CD14-positive monocyte (primary cell): ENCODE data around the gene MRPL34. TPM values are rescaled to one million over a fixed set of nuclear protein-coding genes. Genes with fewer than 3 reads are reported as not detected.

Experiments used
- DNase-seq, 3 donors: peaks; one replicate each; pipeline ENCODE4 v3.0.0-alpha.2; 2011 to 2022
- H2AFZ ChIP-seq: 2 replicates; pipeline ENCODE4 v1.6.0; 2012; ENCODE audit warnings: mild to moderate bottlenecking, low read depth, low read length, inconsistent platforms; ENCODE audit not compliant: insufficient read depth, poor library complexity, severe bottlenecking
- H3K27ac ChIP-seq, 2 donors: 1 replicate in 1 of 2; 2 replicates in 1 of 2; pipeline ENCODE4 v1.5.1; 2012 to 2013; ENCODE audit warnings: low read length in 2 of 2, control low read depth in 1 of 2, inconsistent platforms in 1 of 2, low read depth in 1 of 2, mild to moderate bottlenecking in 1 of 2
- H3K27me3 ChIP-seq, 2 donors: one replicate each; pipeline versions ENCODE4 v1.6.0 to v1.6.1; 2011 to 2013; ENCODE audit warnings: low read length in 2 of 2; ENCODE audit not compliant: control insufficient read depth in 2 of 2, insufficient read depth in 2 of 2
- H3K36me3 ChIP-seq, 2 donors: replicated peaks in 1 of 2; 1 replicate in 1 of 2; 2 replicates in 1 of 2; pipeline versions ENCODE4 v1.5.1 to v1.6.1; 2012 to 2013; ENCODE audit warnings: low read length in 2 of 2, control low read depth in 1 of 2, inconsistent platforms in 1 of 2, mild to moderate bottlenecking in 1 of 2; ENCODE audit not compliant: insufficient read depth in 2 of 2, control insufficient read depth in 1 of 2
- H3K4me1 ChIP-seq, 2 donors: 1 replicate in 1 of 2; 2 replicates in 1 of 2; pipeline versions ENCODE4 v1.5.1 to v1.6.1; 2012 to 2013; ENCODE audit warnings: low read length in 2 of 2, control low read depth in 1 of 2, inconsistent platforms in 1 of 2, mild to moderate bottlenecking in 1 of 2, moderate library complexity in 1 of 2; ENCODE audit not compliant: insufficient read depth in 2 of 2, control insufficient read depth in 1 of 2
- H3K4me2 ChIP-seq: replicated peaks from 2 replicates; pipeline ENCODE3; 2012; ENCODE audit warnings: low read length, moderate library complexity, mild to moderate bottlenecking; ENCODE audit not compliant: poor library complexity, severe bottlenecking; ENCODE audit errors: extremely low read depth
- H3K4me3 ChIP-seq, 3 experiments: fragments of 200-600 bp in 1 of 3; sonication (generic) in 1 of 3; replicated peaks in 1 of 3; 1 replicate in 2 of 3; 2 replicates in 1 of 3; pipeline ENCODE4 v1.5.1; 2011 to 2013; ENCODE audit warnings: low read length in 3 of 3, mild to moderate bottlenecking in 3 of 3, control low read depth in 2 of 3, low read depth in 2 of 3, inconsistent platforms in 1 of 3, moderate library complexity in 1 of 3
- H3K79me2 ChIP-seq: 2 replicates; pipeline ENCODE4 v1.6.0; 2012; ENCODE audit warnings: mild to moderate bottlenecking, control low read depth, inconsistent platforms, low read length, moderate library complexity; ENCODE audit not compliant: insufficient read depth
- H3K9ac ChIP-seq: 2 replicates; pipeline ENCODE4 v1.6.0; 2017; ENCODE audit warnings: low read length, mild to moderate bottlenecking; ENCODE audit not compliant: insufficient read depth, poor library complexity, severe bottlenecking
- H3K9me3 ChIP-seq, 2 donors: replicated peaks in 1 of 2; 1 replicate in 1 of 2; 2 replicates in 1 of 2; pipeline versions ENCODE4 v1.5.1 to v1.6.1; 2012 to 2013; ENCODE audit warnings: low read length in 2 of 2, control low read depth in 1 of 2; ENCODE audit not compliant: control insufficient read depth in 1 of 2, insufficient read depth in 1 of 2
- H4K20me1 ChIP-seq: 2 replicates; pipeline ENCODE4 v1.6.0; 2012; ENCODE audit warnings: mild to moderate bottlenecking, low read length, control low read depth, moderate library complexity; ENCODE audit not compliant: insufficient read depth
- H3K27ac Mint-ChIP-seq, 7 donors: one replicate each; pipeline ENCODE4 v1.8.0; 2020; ENCODE audit warnings: mild to moderate bottlenecking in 7 of 7, mixed read lengths in 7 of 7, moderate library complexity in 6 of 7, inconsistent platforms in 2 of 7
- H3K27me3 Mint-ChIP-seq, 3 donors: one replicate each; pipeline ENCODE4 v1.8.0; 2021 to 2022; ENCODE audit warnings: low read depth in 3 of 3, mild to moderate bottlenecking in 3 of 3, mixed read lengths in 3 of 3, moderate library complexity in 3 of 3, inconsistent platforms in 1 of 3
- H3K36me3 Mint-ChIP-seq, 2 donors: one replicate each; pipeline ENCODE4 v1.8.0; 2020; ENCODE audit warnings: mixed read lengths in 2 of 2, inconsistent platforms in 1 of 2, mild to moderate bottlenecking in 1 of 2
- H3K4me1 Mint-ChIP-seq: one replicate; pipeline ENCODE4 v1.8.0; 2020; ENCODE audit warnings: mild to moderate bottlenecking, mixed read lengths
- H3K4me3 Mint-ChIP-seq, 2 donors: one replicate each; pipeline ENCODE4 v1.8.0; 2020; ENCODE audit warnings: mild to moderate bottlenecking in 2 of 2, mixed read lengths in 2 of 2, moderate library complexity in 1 of 2
- H3K9me3 Mint-ChIP-seq, 7 donors: one replicate each; pipeline ENCODE4 v1.8.0; 2020 to 2022; ENCODE audit warnings: mixed read lengths in 7 of 7, mild to moderate bottlenecking in 6 of 7, moderate library complexity in 6 of 7, inconsistent platforms in 2 of 7
- WGBS: methylation state at CpG from one replicate; pipeline ENCODE4 v1.1.5; 2013; ENCODE audit warnings: missing lambda C conversion rate; ENCODE audit not compliant: insufficient coverage; 5-methylcytosine and 5-hydroxymethylcytosine counted together
- intact Hi-C, 2 donors: fragments of 100-400 bp; cut with micrococcal nuclease; formaldehyde crosslinking; loops; one replicate each; pipeline versions ENCODE4 v1.15.0 to v1.15.1; 2023
- polyA plus RNA-seq, 3 donors: library from polyadenylated mRNA; depleted of rRNA in 1 of 3; unstranded in 2 of 3; stranded (reverse) in 1 of 3; fragments of 300-500 nt in 2 of 3; fragments of >200 nt in 1 of 3; fragmentation: Illumina TruSeq in 2 of 3; gene quantifications; 1 replicate in 2 of 3; 2 replicates in 1 of 3; pipeline ENCODE4 v1.2.3, GENCODE V29; 2012 to 2021
- TF ChIP-seq, protein P1 (sequence below): fragments of 200-600 bp; IDR thresholded peaks from one replicate; pipeline ENCODE4 v1.8.0; 2022; ENCODE audit warnings: antibody characterized with exemption, mild to moderate bottlenecking

MRPL34 gene
- polyA plus RNA-seq, 3 donors, result 13.2 to 208 (median 155) TPM

DNA sequence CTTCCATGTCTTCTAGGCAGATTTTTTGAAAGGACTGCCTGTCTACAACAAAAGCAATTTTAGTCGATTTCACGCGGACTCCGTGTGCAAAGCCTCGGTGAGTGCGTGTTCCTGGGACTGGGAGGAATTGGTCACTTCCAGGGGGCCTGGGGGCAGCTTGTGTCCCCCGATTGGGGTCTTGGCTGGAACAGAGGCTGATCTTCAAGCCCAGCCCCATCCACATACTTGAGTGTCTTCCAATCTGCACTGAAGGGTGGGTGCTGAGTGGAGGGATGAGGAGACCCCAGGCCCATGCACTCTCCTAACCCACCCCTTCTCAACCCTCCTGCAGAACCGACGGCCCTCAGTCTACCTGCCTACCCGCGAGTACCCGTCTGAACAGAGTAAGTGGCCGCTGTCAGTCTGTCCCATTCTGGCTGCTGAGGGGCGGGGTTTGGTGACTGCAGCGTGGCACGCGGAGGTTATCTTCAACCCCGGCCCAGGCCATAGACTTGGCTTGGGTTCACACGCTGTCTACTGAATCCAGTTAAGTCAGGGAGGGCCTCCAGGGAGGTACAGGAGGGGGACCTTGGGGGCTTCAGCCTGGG lies 8.4 kb downstream of the MRPL34 start:
- peaks cover 46% of the 10 kb centered on the region for H3K79me2 ChIP-seq

DNA sequence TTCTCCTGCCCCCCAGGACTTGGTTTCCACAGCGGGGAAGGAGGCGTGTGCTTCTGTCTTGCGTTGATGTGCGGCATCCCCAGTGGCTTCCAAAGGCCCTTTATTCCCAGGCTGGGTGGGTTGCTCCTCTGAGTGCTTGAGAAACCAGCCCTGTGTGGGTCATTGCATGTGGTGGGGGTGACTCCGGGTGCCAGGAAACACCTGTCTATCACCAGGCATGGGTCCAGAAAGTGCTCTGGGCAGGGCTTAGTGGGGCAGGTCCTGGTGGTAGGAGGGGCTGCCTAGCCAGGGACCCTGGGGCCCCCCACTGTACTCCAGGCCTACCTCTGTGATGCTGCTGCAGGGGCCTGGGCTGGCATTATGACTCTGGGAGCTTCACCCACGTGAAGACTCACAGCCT lies 13.3 kb downstream of the MRPL34 start:
- H2AFZ ChIP-seq, result no peak overlapping the region
- peaks cover 18% of the 10 kb centered on the region for H3K4me1 Mint-ChIP-seq
- H3K27me3 ChIP-seq, result peaks cover 0 to 2% of the 10 kb centered on the region in 2 donors
- H3K27ac ChIP-seq, result no peak overlapping the region
- H3K27ac Mint-ChIP-seq, result no peak overlapping the region
- H3K36me3 ChIP-seq, result peaks cover 54 to 57% of the 10 kb centered on the region in 2 donors
- H3K9me3 Mint-ChIP-seq, result peaks cover 0 to 2% (median 0%) of the 10 kb centered on the region in 7 donors
- no peak for DNase-seq
- H3K36me3 Mint-ChIP-seq, result peaks cover 47 to 83% of the 10 kb centered on the region in 2 donors
- 40% methylated on average over 2 of the region's 6 CpGs for WGBS
- intact Hi-C loops, result no loop called here
- peaks cover 4 to 13% (median 10%) of the 10 kb centered on the region in 3 donors for H3K27me3 Mint-ChIP-seq
- no peaks in the 10 kb centered on the region for H3K9me3 ChIP-seq
- TF ChIP-seq, protein P1, sequence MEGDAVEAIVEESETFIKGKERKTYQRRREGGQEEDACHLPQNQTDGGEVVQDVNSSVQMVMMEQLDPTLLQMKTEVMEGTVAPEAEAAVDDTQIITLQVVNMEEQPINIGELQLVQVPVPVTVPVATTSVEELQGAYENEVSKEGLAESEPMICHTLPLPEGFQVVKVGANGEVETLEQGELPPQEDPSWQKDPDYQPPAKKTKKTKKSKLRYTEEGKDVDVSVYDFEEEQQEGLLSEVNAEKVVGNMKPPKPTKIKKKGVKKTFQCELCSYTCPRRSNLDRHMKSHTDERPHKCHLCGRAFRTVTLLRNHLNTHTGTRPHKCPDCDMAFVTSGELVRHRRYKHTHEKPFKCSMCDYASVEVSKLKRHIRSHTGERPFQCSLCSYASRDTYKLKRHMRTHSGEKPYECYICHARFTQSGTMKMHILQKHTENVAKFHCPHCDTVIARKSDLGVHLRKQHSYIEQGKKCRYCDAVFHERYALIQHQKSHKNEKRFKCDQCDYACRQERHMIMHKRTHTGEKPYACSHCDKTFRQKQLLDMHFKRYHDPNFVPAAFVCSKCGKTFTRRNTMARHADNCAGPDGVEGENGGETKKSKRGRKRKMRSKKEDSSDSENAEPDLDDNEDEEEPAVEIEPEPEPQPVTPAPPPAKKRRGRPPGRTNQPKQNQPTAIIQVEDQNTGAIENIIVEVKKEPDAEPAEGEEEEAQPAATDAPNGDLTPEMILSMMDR, result no peak
- H3K79me2 ChIP-seq, result peaks cover 4% of the 10 kb centered on the region
- H3K4me3 Mint-ChIP-seq, result no peak overlapping the region
- no peak overlapping the region for H3K9ac ChIP-seq
- no peak overlapping the region for H3K4me3 ChIP-seq
- peaks cover 32% of the 10 kb centered on the region for H4K20me1 ChIP-seq
- H3K4me2 ChIP-seq, result no peak overlapping the region
- H3K4me1 ChIP-seq, result peaks cover 7 to 12% of the 10 kb centered on the region in 2 donors

More for the DNA sequence above, 8.4 kb downstream of the MRPL34 start:
- H3K27me3 ChIP-seq, result no peaks in the 10 kb centered on the region
- no peak overlapping the region for H3K9ac ChIP-seq
- no peak for DNase-seq
- H3K4me1 Mint-ChIP-seq, result peaks cover 29% of the 10 kb centered on the region
- intact Hi-C loops, result no loop called here
- H3K27ac Mint-ChIP-seq, result peak overlapping the region in 2 of 7 donors; percentile 48 to 72
- peaks cover 0 to 1% (median 0%) of the 10 kb centered on the region in 3 donors for H3K27me3 Mint-ChIP-seq
- no peak overlapping the region for H3K27ac ChIP-seq
- WGBS, result 99% methylated on average over 17 of the region's 19 CpGs
- H3K36me3 ChIP-seq, result peaks cover 29 to 48% of the 10 kb centered on the region in 2 donors
- H3K9me3 Mint-ChIP-seq, result no peaks in the 10 kb centered on the region
- H3K9me3 ChIP-seq, result no peaks in the 10 kb centered on the region
- H2AFZ ChIP-seq, result no peak overlapping the region
- H4K20me1 ChIP-seq, result peaks cover 48% of the 10 kb centered on the region
- no peak overlapping the region for H3K4me3 ChIP-seq
- peaks cover 29 to 63% of the 10 kb centered on the region in 2 donors for H3K36me3 Mint-ChIP-seq
- TF ChIP-seq, protein P1, result no peak
- H3K4me1 ChIP-seq, result peaks cover 15 to 26% of the 10 kb centered on the region in 2 donors
- no peak overlapping the region for H3K4me2 ChIP-seq
- H3K4me3 Mint-ChIP-seq, result no peak overlapping the region
